Trophoblast cell (in vitro differentiated cells and primary cell): ENCODE results near the gene METAP2.

Experiments
- DNase-seq, 2 donors: peaks; one replicate each; pipeline ENCODE4 v3.0.0-alpha.2; 2016
- H2AFZ ChIP-seq: 2 replicates; pipeline ENCODE4 v1.6.1; 2013; ENCODE audit warnings: low read length, moderate library complexity, mild to moderate bottlenecking; ENCODE audit not compliant: insufficient read depth, poor library complexity
- H2AK5ac ChIP-seq: 2 replicates; pipeline ENCODE4 v1.6.1; 2013; ENCODE audit warnings: mild to moderate bottlenecking, low read length
- H2BK120ac ChIP-seq: 2 replicates; pipeline ENCODE4 v1.6.1; 2013; ENCODE audit warnings: low read length, mild to moderate bottlenecking, moderate library complexity; ENCODE audit not compliant: insufficient read depth, poor library complexity
- H2BK12ac ChIP-seq: 2 replicates; pipeline ENCODE4 v1.6.1; 2013; ENCODE audit warnings: mild to moderate bottlenecking, low read length, moderate library complexity
- H2BK5ac ChIP-seq: 2 replicates; pipeline ENCODE4 v1.6.1; 2013; ENCODE audit warnings: low read length, low read depth, moderate library complexity, mild to moderate bottlenecking; ENCODE audit not compliant: poor library complexity
- H3K14ac ChIP-seq: 2 replicates; pipeline ENCODE4 v1.6.1; 2013; ENCODE audit warnings: mild to moderate bottlenecking, low read length
- H3K18ac ChIP-seq: 2 replicates; pipeline ENCODE4 v1.6.1; 2013; ENCODE audit warnings: mild to moderate bottlenecking, low read length
- H3K23ac ChIP-seq: 2 replicates; pipeline ENCODE4 v1.6.1; 2013; ENCODE audit warnings: low read length
- H3K27ac ChIP-seq: 2 replicates; pipeline ENCODE4 v1.5.1; 2013; ENCODE audit warnings: low read depth, mild to moderate bottlenecking, inconsistent platforms, low read length, moderate library complexity
- H3K27me3 ChIP-seq: 2 replicates; pipeline ENCODE4 v1.6.1; 2013; ENCODE audit warnings: inconsistent platforms, mild to moderate bottlenecking, low read length, moderate library complexity; ENCODE audit not compliant: insufficient read depth
- H3K36me3 ChIP-seq, 2 experiments: 1 replicate in 1 of 2; 2 replicates in 1 of 2; pipeline ENCODE4 v1.6.1; 2013; ENCODE audit warnings: low read length in 2 of 2, mild to moderate bottlenecking in 2 of 2, moderate library complexity in 1 of 2; ENCODE audit not compliant: insufficient read depth in 2 of 2, control insufficient read depth in 1 of 2
- H3K4ac ChIP-seq: 2 replicates; pipeline ENCODE4 v1.6.1; 2013; ENCODE audit warnings: low read depth, mild to moderate bottlenecking, low read length, moderate library complexity
- H3K4me1 ChIP-seq, 2 experiments: 1 replicate in 1 of 2; 2 replicates in 1 of 2; pipeline ENCODE4 v1.6.1; 2013; ENCODE audit warnings: low read length in 2 of 2, mild to moderate bottlenecking in 2 of 2, moderate library complexity in 1 of 2; ENCODE audit not compliant: insufficient read depth in 2 of 2, control insufficient read depth in 1 of 2
- H3K4me2 ChIP-seq: 2 replicates; pipeline ENCODE4 v1.6.1; 2013; ENCODE audit warnings: inconsistent platforms, mild to moderate bottlenecking, low read length, moderate library complexity
- H3K4me3 ChIP-seq: 2 replicates; pipeline ENCODE4 v1.5.1; 2013; ENCODE audit warnings: mild to moderate bottlenecking, low read depth, low read length, inconsistent platforms
- H3K79me1 ChIP-seq: one replicate; pipeline ENCODE4 v1.6.1; 2013; ENCODE audit warnings: low read length
- H3K79me2 ChIP-seq: 2 replicates; pipeline ENCODE4 v1.6.1; 2013; ENCODE audit warnings: low read length, mild to moderate bottlenecking; ENCODE audit not compliant: control insufficient read depth, insufficient read depth, poor library complexity
- H3K9ac ChIP-seq: 2 replicates; pipeline ENCODE4 v1.6.1; 2013; ENCODE audit warnings: mild to moderate bottlenecking, low read length
- H3K9me3 ChIP-seq: 2 replicates; pipeline ENCODE4 v1.6.1; 2013; ENCODE audit warnings: low read depth, mild to moderate bottlenecking, control low read depth, inconsistent platforms, low read length; ENCODE audit not compliant: insufficient read depth
- H4K12ac ChIP-seq: 2 replicates; pipeline ENCODE4 v1.6.1; 2013; ENCODE audit warnings: low read depth, mild to moderate bottlenecking, low read length, moderate library complexity
- H4K8ac ChIP-seq: 2 replicates; pipeline ENCODE4 v1.6.1; 2013; ENCODE audit warnings: low read depth, mild to moderate bottlenecking, low read length, moderate library complexity
- H4K91ac ChIP-seq: one replicate; pipeline ENCODE4 v1.6.1; 2013; ENCODE audit warnings: low read depth, mild to moderate bottlenecking, low read length, moderate library complexity
- WGBS: extraction: QIAGEN DNeasy Blood & Tissue Kit; methylation state at CpG from one replicate; pipeline ENCODE4 v1.1.7; 2013; ENCODE audit warnings: missing lambda C conversion rate; ENCODE audit not compliant: insufficient read length, insufficient coverage; ENCODE audit errors: extremely low coverage; 5-methylcytosine and 5-hydroxymethylcytosine counted together

The METAP2 gene

DNA sequence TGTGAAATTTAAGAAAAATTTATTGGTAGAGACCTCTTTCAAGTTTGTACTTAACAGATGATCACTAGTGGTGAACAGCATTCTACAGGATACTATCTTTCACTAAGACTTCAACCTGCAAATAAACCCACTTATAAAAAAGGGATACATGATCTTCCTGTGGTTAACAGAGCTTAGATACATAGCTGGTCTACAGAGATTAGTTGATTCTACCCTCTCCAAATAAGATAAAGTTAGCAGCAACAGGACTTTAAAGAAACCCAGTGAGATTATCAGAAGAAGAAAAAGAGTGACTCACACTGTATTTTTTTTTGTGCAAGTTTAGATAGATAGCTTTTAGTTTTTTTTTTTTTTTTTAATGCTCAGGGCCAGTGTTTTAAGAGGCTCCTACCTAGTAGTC lies 42.8 kb downstream of the METAP2 start:
- H2AK5ac ChIP-seq, result no peak overlapping the region
- no peak overlapping the region for H3K23ac ChIP-seq
- no peak overlapping the region for H3K4me3 ChIP-seq
- H4K91ac ChIP-seq, result no peak overlapping the region
- no peak overlapping the region for H2BK12ac ChIP-seq
- no peaks in the 10 kb centered on the region for H3K9me3 ChIP-seq
- no peak overlapping the region for H3K18ac ChIP-seq
- H3K4me1 ChIP-seq, result no peaks in the 10 kb centered on the region
- peaks cover 8 to 10% of the 10 kb centered on the region in 2 experiments for H3K36me3 ChIP-seq
- no peak overlapping the region for H2AFZ ChIP-seq
- no peak overlapping the region for H3K4me2 ChIP-seq
- no peaks in the 10 kb centered on the region for H3K79me2 ChIP-seq
- no peaks in the 10 kb centered on the region for H3K79me1 ChIP-seq
- H4K12ac ChIP-seq, result no peak overlapping the region
- no peaks in the 10 kb centered on the region for H3K27me3 ChIP-seq
- H2BK120ac ChIP-seq, result no peak overlapping the region
- no peak for DNase-seq
- H3K14ac ChIP-seq, result no peak overlapping the region
- no peak overlapping the region for H4K8ac ChIP-seq
- no peak overlapping the region for H2BK5ac ChIP-seq
- H3K27ac ChIP-seq, result no peak overlapping the region
- no peak overlapping the region for H3K9ac ChIP-seq
- no peak overlapping the region for H3K4ac ChIP-seq

DNA sequence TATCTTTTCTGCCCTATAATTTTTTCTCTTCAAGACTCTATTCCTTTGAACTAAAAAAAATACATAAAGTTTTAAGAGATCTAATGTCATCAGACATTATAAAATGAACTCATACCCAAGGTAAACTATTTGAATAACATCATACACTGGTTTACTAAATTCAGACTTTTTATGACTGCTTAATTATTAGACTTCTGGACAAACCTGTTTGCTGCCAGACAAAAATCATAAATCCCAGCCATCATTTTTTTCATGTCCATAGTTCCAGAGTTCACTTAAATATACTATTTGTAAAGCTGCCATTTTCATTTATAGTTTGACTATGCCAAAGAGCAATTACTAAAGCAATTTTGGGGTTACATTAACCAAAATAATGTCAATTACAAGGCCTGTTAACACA lies 43.3 kb downstream of the METAP2 start:
- no peak overlapping the region for H3K18ac ChIP-seq
- no peak overlapping the region for H3K4me2 ChIP-seq
- no peak for DNase-seq
- H2BK5ac ChIP-seq, result no peak overlapping the region
- no peak overlapping the region for H3K4ac ChIP-seq
- H3K27ac ChIP-seq, result no peak overlapping the region
- H4K8ac ChIP-seq, result no peak overlapping the region
- H3K23ac ChIP-seq, result no peak overlapping the region
- H2BK120ac ChIP-seq, result no peak overlapping the region
- no peak overlapping the region for H3K14ac ChIP-seq
- no peak overlapping the region for H2BK12ac ChIP-seq
- H4K91ac ChIP-seq, result no peak overlapping the region
- H3K9ac ChIP-seq, result no peak overlapping the region
- H3K4me3 ChIP-seq, result no peak overlapping the region
- H2AFZ ChIP-seq, result no peak overlapping the region
- no peak overlapping the region for H2AK5ac ChIP-seq
- no peaks in the 10 kb centered on the region for H3K4me1 ChIP-seq
- H3K9me3 ChIP-seq, result no peaks in the 10 kb centered on the region
- H3K27me3 ChIP-seq, result no peaks in the 10 kb centered on the region
- H4K12ac ChIP-seq, result no peak overlapping the region
- H3K79me1 ChIP-seq, result no peaks in the 10 kb centered on the region
- H3K79me2 ChIP-seq, result no peaks in the 10 kb centered on the region
- H3K36me3 ChIP-seq, result peaks cover 7 to 8% of the 10 kb centered on the region in 2 experiments

DNA sequence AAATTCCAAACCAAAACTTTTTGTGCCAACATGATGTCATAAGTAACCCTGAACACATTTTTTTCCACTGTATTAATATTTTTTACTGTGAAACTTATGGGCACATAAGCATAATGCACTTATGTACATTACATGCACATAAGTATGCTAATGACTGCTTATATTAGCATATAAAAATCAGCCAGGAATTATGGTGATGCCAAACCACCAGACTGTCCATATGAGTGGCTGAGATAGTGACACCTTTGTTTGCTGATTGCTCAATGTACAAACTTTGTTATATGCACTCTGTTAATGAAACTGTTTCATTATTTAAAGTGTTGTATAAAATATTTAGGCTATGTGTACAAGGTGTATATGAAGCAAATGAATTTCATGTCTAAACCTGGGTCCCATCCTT lies 45.0 kb downstream of the METAP2 start:
- H3K9me3 ChIP-seq, result no peaks in the 10 kb centered on the region
- H3K4ac ChIP-seq, result no peak overlapping the region
- no peaks in the 10 kb centered on the region for H3K79me1 ChIP-seq
- H3K4me2 ChIP-seq, result no peak overlapping the region
- H3K23ac ChIP-seq, result no peak overlapping the region
- H2BK120ac ChIP-seq, result no peak overlapping the region
- H3K4me1 ChIP-seq, result no peaks in the 10 kb centered on the region
- H2BK5ac ChIP-seq, result no peak overlapping the region
- H3K36me3 ChIP-seq, result peaks cover 0 to 2% of the 10 kb centered on the region in 2 experiments
- no peak for DNase-seq
- no peaks in the 10 kb centered on the region for H3K79me2 ChIP-seq
- no peak overlapping the region for H3K9ac ChIP-seq
- H2AFZ ChIP-seq, result no peak overlapping the region
- no peaks in the 10 kb centered on the region for H3K27me3 ChIP-seq
- H4K8ac ChIP-seq, result no peak overlapping the region
- no peak overlapping the region for H4K91ac ChIP-seq
- no peak overlapping the region for H3K4me3 ChIP-seq
- no peak overlapping the region for H3K27ac ChIP-seq
- H2AK5ac ChIP-seq, result no peak overlapping the region
- no peak overlapping the region for H4K12ac ChIP-seq
- H2BK12ac ChIP-seq, result no peak overlapping the region
- no peak overlapping the region for H3K18ac ChIP-seq
- no peak overlapping the region for H3K14ac ChIP-seq

DNA sequence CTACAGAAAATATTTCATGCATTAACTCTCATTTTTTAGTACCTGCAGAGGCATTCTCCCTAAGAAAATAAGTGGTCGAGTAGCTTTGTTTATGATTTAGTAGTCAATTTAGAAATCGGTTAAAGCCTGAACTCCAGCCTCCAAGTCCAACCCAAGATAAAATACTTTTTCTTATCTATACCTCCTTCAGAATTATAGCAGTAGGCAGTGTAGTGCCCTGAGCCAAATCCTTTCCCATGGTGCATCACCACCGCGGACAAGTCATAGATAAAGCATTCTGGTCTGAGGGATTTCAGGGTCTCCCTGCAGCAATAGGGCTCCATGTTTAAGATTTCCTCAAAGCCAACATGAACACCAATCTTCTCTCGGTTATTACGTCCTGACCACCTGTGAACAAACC lies 46.9 kb downstream of the METAP2 start:
- H3K18ac ChIP-seq, result no peak overlapping the region

DNA sequence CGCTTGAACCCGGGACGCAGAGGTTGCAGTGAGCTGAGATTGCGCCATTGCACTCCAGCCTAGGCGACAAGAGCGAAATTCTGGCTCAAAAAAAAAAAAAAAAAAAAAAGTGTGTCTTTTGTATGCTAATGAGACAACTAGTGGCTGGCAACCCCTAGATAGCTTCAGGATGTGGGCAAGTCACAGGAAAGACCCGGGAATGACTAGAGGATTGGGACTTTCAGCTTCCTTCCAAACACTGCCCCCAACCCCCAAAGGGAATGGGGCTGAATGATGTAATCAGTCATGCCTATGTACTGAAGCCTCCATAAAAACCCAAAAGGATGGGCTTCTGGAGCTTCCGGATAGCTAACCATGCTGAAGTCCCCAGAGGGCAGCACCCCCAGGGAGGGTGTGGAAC lies 48.7 kb downstream of the METAP2 start:
- H4K12ac ChIP-seq, result no peak overlapping the region
- H3K18ac ChIP-seq, result no peak overlapping the region
- no peak overlapping the region for H3K4me2 ChIP-seq
- no peak overlapping the region for H3K4ac ChIP-seq
- no peaks in the 10 kb centered on the region for H3K4me1 ChIP-seq
- no peak for DNase-seq
- no peak overlapping the region for H4K8ac ChIP-seq
- no peak overlapping the region for H3K27ac ChIP-seq
- no peaks in the 10 kb centered on the region for H3K9me3 ChIP-seq
- no peak overlapping the region for H2AK5ac ChIP-seq
- no peak overlapping the region for H3K9ac ChIP-seq
- H3K14ac ChIP-seq, result no peak overlapping the region
- H2BK120ac ChIP-seq, result no peak overlapping the region
- no peak overlapping the region for H4K91ac ChIP-seq
- no peaks in the 10 kb centered on the region for H3K79me2 ChIP-seq
- no peaks in the 10 kb centered on the region for H3K36me3 ChIP-seq
- H2BK12ac ChIP-seq, result no peak overlapping the region
- H2AFZ ChIP-seq, result no peak overlapping the region
- H3K4me3 ChIP-seq, result no peak overlapping the region
- no peak overlapping the region for H3K23ac ChIP-seq
- no peaks in the 10 kb centered on the region for H3K79me1 ChIP-seq
- no peak overlapping the region for H2BK5ac ChIP-seq
- WGBS, result no CpG with 5 or more reads among the region's 8 CpGs
- H3K27me3 ChIP-seq, result no peaks in the 10 kb centered on the region

More for the DNA sequence above, 46.9 kb downstream of the METAP2 start:
- no peak overlapping the region for H2BK5ac ChIP-seq
- H3K36me3 ChIP-seq, result no peaks in the 10 kb centered on the region
- no peak overlapping the region for H4K8ac ChIP-seq
- no peak overlapping the region for H2BK120ac ChIP-seq
- H2BK12ac ChIP-seq, result no peak overlapping the region
- H3K27ac ChIP-seq, result no peak overlapping the region
- H3K4me1 ChIP-seq, result no peaks in the 10 kb centered on the region
- H3K79me2 ChIP-seq, result no peaks in the 10 kb centered on the region
- H3K9ac ChIP-seq, result no peak overlapping the region
- no peak overlapping the region for H3K4me3 ChIP-seq
- no CpG with 5 or more reads among the region's 6 CpGs for WGBS
- no peaks in the 10 kb centered on the region for H3K27me3 ChIP-seq
- H3K4me2 ChIP-seq, result no peak overlapping the region
- H2AK5ac ChIP-seq, result no peak overlapping the region
- no peaks in the 10 kb centered on the region for H3K9me3 ChIP-seq
- no peak overlapping the region for H3K23ac ChIP-seq
- H2AFZ ChIP-seq, result no peak overlapping the region
- H4K91ac ChIP-seq, result no peak overlapping the region
- H4K12ac ChIP-seq, result no peak overlapping the region
- no peak overlapping the region for H3K4ac ChIP-seq
- no peaks in the 10 kb centered on the region for H3K79me1 ChIP-seq
- H3K14ac ChIP-seq, result no peak overlapping the region
- DNase-seq, result no peak
